CD4-positive, alpha-beta T cell treated with Interleukin-21 for 1 hour (primary cell): ENCODE results near the gene TNFRSF1A.
"Not testable (repeated sequence)": the region's sequence is repeated elsewhere in the genome, so short reads cannot be mapped to it uniquely, and the experiment has no call there.

Experiments used
- DNase-seq: peaks from one replicate; pipeline ENCODE4 v3.0.0-alpha.2; 2020

TNFRSF1A gene

GRCh38 chr12:6355491-6356373 lies 13.9 kb upstream of the TNFRSF1A start:
- DNase-seq = no peak

DNA sequence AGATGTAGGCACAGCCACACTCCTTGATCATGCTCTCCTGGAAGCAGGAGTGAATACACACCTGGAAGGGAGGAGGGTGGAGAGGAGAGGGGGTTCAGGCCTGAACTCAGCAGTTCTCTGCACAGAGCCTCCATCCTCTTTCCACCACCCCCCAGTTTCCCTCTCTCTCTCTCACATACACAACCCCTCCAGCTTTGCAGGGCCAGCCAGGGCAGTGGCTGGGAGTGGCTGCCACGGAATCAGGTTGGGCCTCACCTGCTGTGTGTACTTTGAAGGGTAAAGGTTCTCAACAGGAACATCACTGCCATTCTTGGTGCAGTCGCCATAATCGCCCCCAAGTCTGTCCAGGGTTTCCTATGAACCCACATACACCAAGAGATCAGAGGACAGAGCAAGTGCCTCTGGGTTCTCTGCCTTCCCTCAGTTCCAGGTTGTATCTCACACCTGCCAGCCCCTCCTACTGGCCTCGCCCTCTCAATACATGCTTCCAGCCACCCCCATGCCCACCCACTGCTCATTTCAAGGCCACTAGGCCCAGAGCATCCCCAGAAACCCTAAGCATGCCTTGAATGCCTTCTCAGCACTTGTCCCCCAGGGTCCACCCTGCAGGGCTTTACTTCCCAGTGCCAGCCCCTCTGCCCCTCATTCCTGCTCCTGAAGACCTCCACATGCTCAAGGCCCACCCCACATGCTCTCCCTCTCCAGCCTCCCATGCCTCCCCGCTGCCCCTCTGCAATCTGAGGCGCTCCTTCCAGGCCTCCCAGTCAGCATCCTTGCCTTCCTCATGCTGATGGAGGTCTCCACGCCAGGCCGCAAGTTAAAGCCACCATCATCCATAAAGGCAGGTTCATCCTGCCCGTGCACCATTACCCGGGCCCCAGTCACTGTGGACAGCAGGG lies 12.9 kb upstream of the TNFRSF1A start:
- no peak for DNase-seq

- no peak for DNase-seq
These were observed 10.6 kb upstream of the TNFRSF1A start for GRCh38 chr12:6352193-6353173.

GRCh38 chr12:6351622-6352021 lies 9.7 kb upstream of the TNFRSF1A start:
- DNase-seq = no peak

DNA sequence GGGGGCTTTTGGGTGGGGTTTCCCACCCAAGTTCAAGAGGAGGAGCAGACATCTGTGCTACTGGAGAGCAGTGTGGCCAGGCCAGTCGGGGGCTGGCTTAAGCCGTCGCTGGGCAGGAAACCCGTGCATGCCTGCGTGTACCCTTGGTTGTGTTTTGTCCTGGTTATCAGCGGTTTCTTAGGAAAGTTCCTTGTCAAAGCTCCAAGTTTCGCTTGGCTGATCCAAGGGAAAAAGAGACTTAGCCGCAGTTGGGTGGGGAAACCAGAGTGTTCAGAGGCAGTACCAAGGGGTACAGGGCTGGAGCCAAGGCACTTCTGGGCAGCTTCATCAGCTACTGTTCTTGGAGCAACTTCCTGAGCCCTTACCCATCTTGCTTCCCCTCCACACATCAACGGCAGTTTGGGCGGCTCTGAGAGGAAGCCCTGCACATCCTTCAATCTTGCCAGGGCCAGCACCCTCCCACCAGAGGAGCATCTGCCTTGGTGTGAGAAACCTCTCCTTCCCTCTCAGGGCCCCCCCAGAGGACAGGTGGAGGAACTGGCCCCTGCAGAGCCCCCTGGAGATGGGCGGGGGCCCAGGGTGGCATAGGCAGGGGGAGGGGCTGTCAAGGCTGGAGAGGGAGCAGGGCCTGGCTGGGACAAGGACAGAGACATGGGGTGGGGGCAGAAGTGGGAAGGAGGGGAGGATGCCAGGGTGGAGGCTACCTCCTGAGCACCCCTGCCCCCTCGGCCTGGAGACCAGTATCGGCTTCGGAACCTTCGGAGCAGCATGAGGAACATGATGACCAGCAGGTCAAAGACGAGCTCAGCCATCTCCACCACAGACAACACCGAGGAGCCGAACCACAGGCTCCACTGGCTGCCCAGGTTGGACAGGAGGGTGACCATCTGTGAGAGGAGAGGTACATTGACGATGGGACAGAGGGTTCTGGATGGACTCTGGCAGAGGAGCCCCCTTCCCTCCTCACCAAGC lies 5.8 kb upstream of the TNFRSF1A start:
- no peak for DNase-seq

GRCh38 chr12:6346942-6347341 lies 5.1 kb upstream of the TNFRSF1A start:
- no peak for DNase-seq

GRCh38 chr12:6346235-6346832 lies 4.5 kb upstream of the TNFRSF1A start:
- DNase-seq = no peak

DNA sequence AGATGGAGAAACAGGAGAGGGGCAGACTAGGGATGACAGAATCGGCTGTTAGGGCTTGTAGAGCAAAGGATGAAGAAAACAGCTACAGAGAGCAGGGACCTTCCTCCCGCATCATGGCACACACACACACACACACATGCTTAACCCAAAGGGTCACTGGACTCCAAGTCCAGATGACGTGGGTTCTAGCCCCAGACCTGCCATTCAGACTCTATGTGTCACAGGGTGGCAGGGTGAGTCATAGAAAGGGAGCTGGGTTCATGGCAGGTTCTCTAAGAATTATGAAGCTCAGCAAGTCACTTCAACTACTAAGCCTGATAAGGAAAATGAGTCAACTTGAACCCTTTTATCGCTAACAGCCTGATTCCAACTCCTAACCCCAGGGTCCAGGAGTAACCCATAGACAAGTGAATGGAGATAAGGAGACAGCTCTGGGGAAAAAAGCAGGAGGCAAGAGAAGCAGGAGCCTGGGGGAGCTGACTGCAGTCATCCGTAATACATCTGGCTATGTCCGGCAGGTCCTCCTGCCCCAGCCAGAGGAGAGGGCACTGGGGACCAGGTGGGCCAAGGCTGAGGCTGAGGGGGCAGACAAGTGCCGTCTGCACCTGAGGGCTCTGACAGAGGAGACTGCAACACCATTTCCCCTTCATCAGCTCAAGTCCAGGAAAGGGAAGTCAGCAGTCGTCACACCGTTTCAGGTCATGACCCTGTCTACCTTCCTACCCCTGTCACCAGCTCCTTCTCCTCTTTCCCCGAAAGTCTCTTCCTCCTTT lies 3.6 kb upstream of the TNFRSF1A start:
- DNase-seq = no peak

GRCh38 chr12:6344101-6344660 lies 2.3 kb upstream of the TNFRSF1A start:
- not testable (repeated sequence) for DNase-seq

DNA sequence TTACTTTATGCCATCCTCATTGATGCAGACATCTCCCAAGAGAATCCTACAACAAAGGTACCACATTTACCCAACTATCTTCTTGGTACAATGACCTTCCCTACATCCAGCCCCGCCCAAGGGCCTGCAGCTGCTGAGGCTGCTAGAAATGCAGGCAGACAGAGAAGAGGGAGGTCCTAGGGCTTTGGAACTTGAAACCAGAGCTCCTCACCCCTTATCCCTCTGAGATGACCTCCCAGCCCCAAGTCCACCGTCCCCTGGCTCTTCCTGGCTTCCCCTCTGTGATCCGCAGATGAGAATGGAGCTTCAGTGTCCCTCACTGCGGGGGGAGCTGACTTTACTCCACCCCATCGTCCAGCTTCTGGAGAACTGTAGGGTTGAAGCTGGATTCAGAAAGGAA lies 1.6 kb upstream of the TNFRSF1A start:
- no peak for DNase-seq

DNA sequence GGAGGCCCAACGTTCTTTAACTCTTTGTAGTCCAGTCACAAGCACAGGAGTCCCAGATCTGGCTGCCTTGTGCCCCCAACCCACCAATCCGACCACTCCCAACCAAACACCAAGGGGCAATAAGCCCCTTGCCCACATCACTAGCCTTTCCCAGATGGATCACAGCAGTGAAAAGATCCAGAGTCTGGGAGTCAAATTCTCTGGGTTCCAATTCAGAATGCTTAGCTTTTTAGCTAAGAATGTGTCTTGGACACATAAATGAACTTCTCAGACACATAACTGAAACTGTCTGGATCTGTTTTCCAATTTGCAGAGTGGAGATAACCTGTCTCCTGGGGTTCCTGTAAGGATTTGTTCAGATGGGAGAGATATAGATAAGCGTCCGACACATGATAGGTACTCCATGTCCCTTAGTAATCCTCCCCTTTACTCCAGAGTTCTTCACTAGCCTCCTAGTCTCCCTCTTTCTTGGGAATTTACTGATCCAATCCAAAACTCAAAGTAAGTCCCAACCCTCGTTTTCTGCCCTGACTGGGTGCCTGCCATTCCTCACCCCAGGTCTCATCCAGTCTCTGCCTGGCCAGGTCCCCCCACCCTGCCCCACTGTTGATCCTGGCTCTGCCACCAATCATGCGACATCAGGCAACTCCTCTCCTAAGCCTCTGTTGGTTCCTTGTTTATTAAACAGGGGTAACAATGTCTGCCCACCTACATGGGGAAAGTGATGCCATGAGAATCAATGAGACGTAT lies 439 bp upstream of the TNFRSF1A start:
- no peak for DNase-seq

GRCh38 chr12:6340745-6341416 lies 995 bp downstream of the TNFRSF1A start:
- DNase-seq = no peak

GRCh38 chr12:6340032-6340638 lies 1.7 kb downstream of the TNFRSF1A start:
- no peak for DNase-seq

GRCh38 chr12:6338955-6339354 lies 2.9 kb downstream of the TNFRSF1A start:
- DNase-seq = no peak

GRCh38 chr12:6338536-6338935 lies 3.3 kb downstream of the TNFRSF1A start:
- not testable (repeated sequence) for DNase-seq

DNA sequence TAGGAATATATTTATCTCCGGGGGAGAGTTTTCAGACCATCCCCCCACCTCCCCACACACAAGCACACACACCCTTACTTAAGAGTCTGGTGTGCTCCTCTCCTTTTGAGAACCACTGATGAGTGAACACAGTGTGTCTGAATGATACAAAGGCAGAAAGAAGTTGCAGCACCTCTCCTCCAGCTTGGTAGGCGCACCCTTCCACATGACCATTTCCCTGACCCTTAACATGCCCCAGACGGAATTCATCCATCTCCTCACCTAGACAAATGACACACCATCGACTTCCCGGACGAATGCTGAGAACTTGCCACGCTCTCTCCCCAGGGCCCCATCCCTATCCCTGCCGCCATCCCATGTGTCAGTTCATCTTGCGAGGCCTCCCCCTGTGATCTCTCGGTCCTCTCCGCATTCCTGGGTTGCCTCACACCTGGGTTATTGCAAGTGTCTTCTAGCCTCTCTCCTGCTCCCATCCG lies 3.9 kb downstream of the TNFRSF1A start:
- DNase-seq = no peak
